Hepatocyte (in vitro differentiated cells): ENCODE results near the gene MAST4.

ENCODE experiments used
- EZH2 ChIP-seq: fragments of 200-600 bp; sonication (generic); IDR thresholded peaks from 2 replicates; pipeline ENCODE4 v1.6.1; 2016; ENCODE audit warnings: antibody characterized with exemption, mild to moderate bottlenecking, borderline replicate concordance
- TF ChIP-seq, protein P1 (sequence below): fragments of 200-600 bp; sonication (generic); IDR thresholded peaks from 2 replicates; pipeline ENCODE4 v1.5.1; 2016; ENCODE audit warnings: antibody characterized with exemption, mild to moderate bottlenecking; ENCODE audit not compliant: poor library complexity

DNA sequence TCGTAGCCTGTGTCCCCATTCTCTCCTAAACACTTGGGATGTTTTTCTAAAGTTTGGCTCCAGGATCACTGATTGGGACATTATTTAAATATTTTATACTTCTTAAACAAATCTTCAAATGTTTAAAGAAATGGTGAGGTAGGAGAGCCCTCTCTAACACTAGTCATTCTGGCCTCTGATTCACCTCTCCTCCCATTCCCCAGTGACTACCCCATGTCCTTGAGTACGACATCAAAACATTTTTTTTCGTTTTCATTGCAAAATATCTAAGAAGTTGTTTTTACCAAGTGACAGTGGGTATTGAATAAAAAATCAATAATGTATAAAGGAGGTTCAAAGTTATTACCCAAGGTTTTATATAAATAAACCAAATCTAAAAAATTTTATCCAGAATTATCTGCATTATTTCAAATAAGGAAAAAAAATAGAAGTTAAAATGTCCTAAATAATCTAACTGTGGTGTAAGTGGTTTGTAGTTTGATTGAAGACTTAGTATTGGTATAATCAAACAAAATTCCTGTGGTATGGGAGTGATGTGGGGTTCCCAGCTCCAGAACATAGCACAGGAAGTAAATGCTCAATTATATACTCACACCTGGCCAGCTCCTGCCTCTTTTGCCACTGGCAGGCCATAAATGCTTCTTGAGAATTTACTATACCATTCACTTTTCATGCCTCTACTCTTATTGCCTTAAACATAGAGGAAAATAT lies 51.1 kb downstream of the MAST4 start:
- TF ChIP-seq, protein P1, sequence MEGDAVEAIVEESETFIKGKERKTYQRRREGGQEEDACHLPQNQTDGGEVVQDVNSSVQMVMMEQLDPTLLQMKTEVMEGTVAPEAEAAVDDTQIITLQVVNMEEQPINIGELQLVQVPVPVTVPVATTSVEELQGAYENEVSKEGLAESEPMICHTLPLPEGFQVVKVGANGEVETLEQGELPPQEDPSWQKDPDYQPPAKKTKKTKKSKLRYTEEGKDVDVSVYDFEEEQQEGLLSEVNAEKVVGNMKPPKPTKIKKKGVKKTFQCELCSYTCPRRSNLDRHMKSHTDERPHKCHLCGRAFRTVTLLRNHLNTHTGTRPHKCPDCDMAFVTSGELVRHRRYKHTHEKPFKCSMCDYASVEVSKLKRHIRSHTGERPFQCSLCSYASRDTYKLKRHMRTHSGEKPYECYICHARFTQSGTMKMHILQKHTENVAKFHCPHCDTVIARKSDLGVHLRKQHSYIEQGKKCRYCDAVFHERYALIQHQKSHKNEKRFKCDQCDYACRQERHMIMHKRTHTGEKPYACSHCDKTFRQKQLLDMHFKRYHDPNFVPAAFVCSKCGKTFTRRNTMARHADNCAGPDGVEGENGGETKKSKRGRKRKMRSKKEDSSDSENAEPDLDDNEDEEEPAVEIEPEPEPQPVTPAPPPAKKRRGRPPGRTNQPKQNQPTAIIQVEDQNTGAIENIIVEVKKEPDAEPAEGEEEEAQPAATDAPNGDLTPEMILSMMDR = no peak
- TF ChIP-seq EZH2 = no peak
